Tibial nerve (tissue), 4 donors: Measurements from ENCODE around the gene SOX30. TPM values are rescaled to one million over a fixed set of nuclear protein-coding genes. Genes with fewer than 3 reads are reported as not detected.

Experiments used
- DNase-seq, 2 donors: peaks; one replicate each; pipeline ENCODE4 v3.0.0-alpha.2; 2019; ENCODE audit warnings: low spot score in 2 of 2
- H3K27ac ChIP-seq, 4 donors: fragments of 200-600 bp; sonication (generic) in 3 of 4; one replicate each; pipeline ENCODE4 v1.5.1; 2017 to 2019; ENCODE audit warnings: mild to moderate bottlenecking in 1 of 4
- H3K27me3 ChIP-seq, 2 donors: fragments of 200-600 bp; sonication (generic) in 1 of 2; one replicate each; pipeline versions ENCODE4 v1.5.1 to v1.6.0; 2017 to 2019
- H3K36me3 ChIP-seq, 3 donors: fragments of 200-600 bp; sonication (generic); one replicate each; pipeline ENCODE4 v1.5.1; 2018 to 2019
- H3K4me1 ChIP-seq, 4 donors: fragments of 200-600 bp; sonication (generic) in 3 of 4; one replicate each; pipeline ENCODE4 v1.5.1; 2017 to 2019
- H3K4me3 ChIP-seq, 4 donors: fragments of 200-600 bp; sonication (generic) in 3 of 4; one replicate each; pipeline ENCODE4 v1.5.1; 2017 to 2019; ENCODE audit warnings: mild to moderate bottlenecking in 1 of 4, moderate library complexity in 1 of 4
- H3K9me3 ChIP-seq, 4 donors: fragments of 200-600 bp; sonication (generic) in 3 of 4; one replicate each; pipeline ENCODE4 v1.5.1; 2017 to 2019
- CTCF ChIP-seq, 5 experiments: fragments of 200-600 bp in 3 of 5; fragments of 450-650 bp in 2 of 5; sonication (generic) in 3 of 5; IDR thresholded peaks; one replicate each; pipeline ENCODE4 v1.5.1; 2016 to 2019; ENCODE audit warnings: antibody characterized with exemption in 5 of 5, mild to moderate bottlenecking in 3 of 5, moderate library complexity in 2 of 5
- EP300 ChIP-seq, 2 donors: sonication (generic); formaldehyde crosslinking; IDR thresholded peaks; one replicate each; pipeline ENCODE4 v1.6.1; 2017; ENCODE audit warnings: antibody characterized with exemption in 2 of 2, mild to moderate bottlenecking in 1 of 2
- POLR2A ChIP-seq, 2 donors: fragments of 450-650 bp; IDR thresholded peaks; one replicate each; pipeline ENCODE4 v1.6.1; 2017; ENCODE audit warnings: antibody characterized with exemption in 2 of 2, mild to moderate bottlenecking in 2 of 2, moderate library complexity in 2 of 2
- whole genome bisulfite sequencing, 2 donors: methylation state at CpG; one replicate each; pipeline ENCODE4 v1.1.5; 2018; 5-methylcytosine and 5-hydroxymethylcytosine counted together
- total RNA-seq, 4 donors: library from RNA; depleted of rRNA; stranded (reverse); fragments of >200 nt; gene quantifications; one replicate each; pipeline ENCODE4 v1.1.0, GENCODE V29; 2016

Gene SOX30
- total RNA-seq, 4 donors from 2014 or later = 0.20 TPM; not detected in 3

- 79 to 83% methylated on average over 3 of the region's 3 CpGs for WGBS, 2 donors
Observed at GRCh38 chr5:157599565-157599964, 52.7 kb downstream of the SOX30 start.

GRCh38 chr5:157598350-157598936, 53.8 kb downstream of the SOX30 start:
- TF ChIP-seq POLR2A (IDR thresholded peaks at IDR 0.05) (no peak), EP300 (IDR thresholded peaks at IDR 0.05) (no peak), CTCF (IDR thresholded peaks at IDR 0.05) (no peak)
- no peak overlapping the region for H3K4me3 ChIP-seq
- no peak overlapping the region for H3K27ac ChIP-seq
- peaks cover 0 to 15% (median 6%) of the 10 kb centered on the region in 4 donors for H3K4me1 ChIP-seq
- no peaks in the 10 kb centered on the region for H3K9me3 ChIP-seq
- H3K27me3 ChIP-seq = no peaks in the 10 kb centered on the region
- H3K36me3 ChIP-seq = no peaks in the 10 kb centered on the region
- no peak for DNase-seq
- WGBS, 2 donors = 70 to 97% methylated on average over 2 of the region's 2 CpGs

More at GRCh38 chr5:157599565-157599964, 52.7 kb downstream of the SOX30 start:
- no peaks in the 10 kb centered on the region for H3K9me3 ChIP-seq
- TF ChIP-seq EP300 (IDR thresholded peaks at IDR 0.05) (no peak), CTCF (IDR thresholded peaks at IDR 0.05) (no peak), POLR2A (IDR thresholded peaks at IDR 0.05) (no peak)
- no peak overlapping the region for H3K4me3 ChIP-seq
- no peak overlapping the region for H3K27ac ChIP-seq
- H3K27me3 ChIP-seq = no peaks in the 10 kb centered on the region
- no peaks in the 10 kb centered on the region for H3K36me3 ChIP-seq
- DNase-seq = no peak
- peaks cover 0 to 17% (median 2%) of the 10 kb centered on the region in 4 donors for H3K4me1 ChIP-seq

GRCh38 chr5:157597277-157597676, 55.0 kb downstream of the SOX30 start:
- no peaks in the 10 kb centered on the region for H3K27me3 ChIP-seq
- H3K4me1 ChIP-seq = peaks cover 0 to 21% (median 12%) of the 10 kb centered on the region in 4 donors
- no peaks in the 10 kb centered on the region for H3K36me3 ChIP-seq
- no peak for TF ChIP-seq CTCF (IDR thresholded peaks at IDR 0.05)
- TF ChIP-seq POLR2A (IDR thresholded peaks at IDR 0.05) = no peak
- no peak for TF ChIP-seq EP300 (IDR thresholded peaks at IDR 0.05)
- DNase-seq = no peak
- 63 to 75% methylated on average over 1 of the region's 1 CpG for WGBS, 2 donors
- H3K9me3 ChIP-seq = no peaks in the 10 kb centered on the region
- no peak overlapping the region for H3K27ac ChIP-seq
- no peak overlapping the region for H3K4me3 ChIP-seq

GRCh38 chr5:157596487-157596886, 55.8 kb downstream of the SOX30 start:
- no peak for DNase-seq
- TF ChIP-seq POLR2A (IDR thresholded peaks at IDR 0.05) (no peak), CTCF (IDR thresholded peaks at IDR 0.05) (no peak), EP300 (IDR thresholded peaks at IDR 0.05) (no peak)
- Histone ChIP-seq H3K4me1 (peaks cover 0 to 23% (median 12%) of the 10 kb centered on the region in 4 donors), H3K36me3 (no peaks in the 10 kb centered on the region), H3K9me3 (no peaks in the 10 kb centered on the region), H3K27ac (no peak overlapping the region), H3K4me3 (no peak overlapping the region), H3K27me3 (no peaks in the 10 kb centered on the region)
- 80 to 84% methylated on average over 5 of the region's 5 CpGs for WGBS, 2 donors

GRCh38 chr5:157594675-157595459, 57.4 kb downstream of the SOX30 start:
- no peak overlapping the region for H3K4me3 ChIP-seq
- H3K27me3 ChIP-seq = no peaks in the 10 kb centered on the region
- peaks cover 0 to 23% (median 12%) of the 10 kb centered on the region in 4 donors for H3K4me1 ChIP-seq
- TF ChIP-seq CTCF (IDR thresholded peaks at IDR 0.05) = no peak
- TF ChIP-seq EP300 (IDR thresholded peaks at IDR 0.05) = no peak
- no peak for TF ChIP-seq POLR2A (IDR thresholded peaks at IDR 0.05)
- 61% methylated on average over 2 of the region's 2 CpGs for WGBS, 2 donors
- DNase-seq = no peak
- H3K36me3 ChIP-seq = no peaks in the 10 kb centered on the region
- no peak overlapping the region for H3K27ac ChIP-seq
- no peaks in the 10 kb centered on the region for H3K9me3 ChIP-seq
